Astrocyte (in vitro differentiated cells and primary cell): ENCODE data around the gene ATIC. TPM values are rescaled to one million over a fixed set of nuclear protein-coding genes. Genes with fewer than 3 reads are reported as not detected.
A peak's percentile ranks its signal among the peaks of the same experiment; 100 is the strongest.

Experiments
- DNase-seq: peaks from one replicate; pipeline ENCODE4 v3.0.0-alpha.2; 2010; ENCODE audit warnings: low read depth
- FAIRE-seq: peaks from 2 replicates; lab custom pipeline; 2011; peaks lifted over from hg19 to GRCh38; lab: Jason Lieb, UNC
- H2AFZ ChIP-seq: 2 replicates; pipeline ENCODE4 v1.6.0; 2012; ENCODE audit warnings: low read depth, low read length, inconsistent platforms
- H3K27ac ChIP-seq: 2 replicates; pipeline ENCODE4 v1.5.1; 2011; ENCODE audit warnings: low read depth, low read length, inconsistent platforms
- H3K27me3 ChIP-seq: 2 replicates; pipeline ENCODE4 v1.6.0; 2011; ENCODE audit warnings: low read length, inconsistent platforms; ENCODE audit not compliant: insufficient read depth
- H3K36me3 ChIP-seq: 2 replicates; pipeline ENCODE4 v1.5.1; 2011; ENCODE audit warnings: low read length, inconsistent platforms; ENCODE audit not compliant: insufficient read depth
- H3K4me1 ChIP-seq: 2 replicates; pipeline ENCODE4 v1.5.1; 2011; ENCODE audit warnings: low read length, inconsistent platforms; ENCODE audit not compliant: insufficient read depth
- H3K4me2 ChIP-seq: 2 replicates; pipeline ENCODE4 v1.6.0; 2012; ENCODE audit warnings: low read length, inconsistent platforms
- H3K4me3 ChIP-seq: 2 replicates; pipeline ENCODE4 v1.5.1; 2011; ENCODE audit warnings: low read depth, mild to moderate bottlenecking, low read length, inconsistent platforms; ENCODE audit not compliant: insufficient read depth
- H3K79me2 ChIP-seq: 2 replicates; pipeline ENCODE4 v1.6.0; 2012; ENCODE audit warnings: mild to moderate bottlenecking, low read length, inconsistent platforms; ENCODE audit not compliant: insufficient read depth
- H3K9ac ChIP-seq: 2 replicates; pipeline ENCODE4 v1.6.0; 2012; ENCODE audit warnings: mild to moderate bottlenecking, low read length, inconsistent platforms
- H3K9me3 ChIP-seq: 2 replicates; pipeline ENCODE4 v1.5.1; 2012; ENCODE audit warnings: low read depth, mild to moderate bottlenecking, low read length, inconsistent platforms; ENCODE audit not compliant: insufficient read depth
- H4K20me1 ChIP-seq: 2 replicates; pipeline ENCODE4 v1.6.0; 2012; ENCODE audit warnings: low read length, inconsistent platforms; ENCODE audit not compliant: insufficient read depth
- H3K27ac Mint-ChIP-seq: one replicate; pipeline ENCODE4 v1.8.0; 2021; ENCODE audit warnings: mild to moderate bottlenecking, mixed read lengths; ENCODE audit not compliant: unreplicated experiment
- H3K27me3 Mint-ChIP-seq: one replicate; pipeline ENCODE4 v1.8.0; 2021; ENCODE audit warnings: low read depth, mixed read lengths; ENCODE audit not compliant: unreplicated experiment
- H3K36me3 Mint-ChIP-seq: one replicate; pipeline ENCODE4 v1.8.0; 2021; ENCODE audit warnings: low read depth, mixed read lengths; ENCODE audit not compliant: unreplicated experiment
- H3K4me1 Mint-ChIP-seq: one replicate; pipeline ENCODE4 v1.8.0; 2021; ENCODE audit warnings: low read depth, mixed read lengths; ENCODE audit not compliant: unreplicated experiment
- H3K4me3 Mint-ChIP-seq: one replicate; pipeline ENCODE4 v1.8.0; 2021; ENCODE audit warnings: mild to moderate bottlenecking, moderate library complexity, mixed read lengths; ENCODE audit not compliant: unreplicated experiment
- H3K9me3 Mint-ChIP-seq: one replicate; pipeline ENCODE4 v1.8.0; 2021; ENCODE audit warnings: mild to moderate bottlenecking, mixed read lengths; ENCODE audit not compliant: unreplicated experiment
- EZH2 ChIP-seq: IDR thresholded peaks from 2 replicates; pipeline ENCODE4 v1.6.1; 2012; ENCODE audit warnings: mild to moderate bottlenecking, low read length, inconsistent platforms; ENCODE audit not compliant: insufficient read depth
- total RNA-seq: library from RNA; stranded (reverse); gene quantifications from 2 replicates; pipeline ENCODE4 v1.2.1, GENCODE V29; 2021
- TF ChIP-seq, protein P1 (sequence below): IDR thresholded peaks from 2 replicates; pipeline ENCODE4 v1.5.1; 2011; ENCODE audit warnings: low read depth, mild to moderate bottlenecking, inconsistent platforms, low read length, moderate library complexity; ENCODE audit not compliant: insufficient read depth

ATIC gene
- total RNA-seq, 1 donor from 2014 or later: 61.1 TPM

DNA sequence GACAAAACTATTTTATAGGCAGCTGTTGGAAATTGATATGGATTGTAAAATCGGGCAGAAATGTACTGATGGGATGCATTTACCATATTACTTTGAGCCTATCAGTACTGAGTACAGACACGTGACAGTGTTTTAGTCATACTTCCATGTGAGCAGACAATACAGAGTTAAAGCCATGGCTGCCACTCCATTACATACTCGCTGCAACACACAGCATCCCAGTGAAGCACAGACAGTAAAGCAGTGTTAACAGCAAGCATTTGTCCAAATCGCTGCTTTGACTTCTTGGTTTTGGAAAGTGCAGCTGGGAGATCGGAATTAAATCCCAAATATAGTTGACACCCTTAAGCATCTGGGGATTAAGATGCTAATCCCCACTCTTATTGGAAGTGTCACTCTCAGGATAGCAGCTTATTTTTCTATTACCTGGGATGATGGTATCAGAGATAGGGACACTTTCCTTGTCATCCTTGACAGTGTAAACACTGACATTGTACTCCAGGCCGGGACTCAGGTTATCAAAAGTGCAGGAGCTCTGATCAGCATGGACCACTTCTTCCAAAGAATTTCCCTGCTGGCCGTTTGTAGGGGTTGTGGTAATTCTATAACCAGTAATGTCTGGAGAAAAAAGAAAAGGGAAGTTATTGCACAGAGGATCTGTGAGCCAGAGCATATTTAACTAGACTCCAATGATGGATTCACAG is 82.4 kb downstream of the ATIC start:
- H3K36me3 ChIP-seq: peaks cover 95% of the 10 kb centered on the region
- H3K27ac Mint-ChIP-seq: peak overlapping the region; percentile 75

DNA sequence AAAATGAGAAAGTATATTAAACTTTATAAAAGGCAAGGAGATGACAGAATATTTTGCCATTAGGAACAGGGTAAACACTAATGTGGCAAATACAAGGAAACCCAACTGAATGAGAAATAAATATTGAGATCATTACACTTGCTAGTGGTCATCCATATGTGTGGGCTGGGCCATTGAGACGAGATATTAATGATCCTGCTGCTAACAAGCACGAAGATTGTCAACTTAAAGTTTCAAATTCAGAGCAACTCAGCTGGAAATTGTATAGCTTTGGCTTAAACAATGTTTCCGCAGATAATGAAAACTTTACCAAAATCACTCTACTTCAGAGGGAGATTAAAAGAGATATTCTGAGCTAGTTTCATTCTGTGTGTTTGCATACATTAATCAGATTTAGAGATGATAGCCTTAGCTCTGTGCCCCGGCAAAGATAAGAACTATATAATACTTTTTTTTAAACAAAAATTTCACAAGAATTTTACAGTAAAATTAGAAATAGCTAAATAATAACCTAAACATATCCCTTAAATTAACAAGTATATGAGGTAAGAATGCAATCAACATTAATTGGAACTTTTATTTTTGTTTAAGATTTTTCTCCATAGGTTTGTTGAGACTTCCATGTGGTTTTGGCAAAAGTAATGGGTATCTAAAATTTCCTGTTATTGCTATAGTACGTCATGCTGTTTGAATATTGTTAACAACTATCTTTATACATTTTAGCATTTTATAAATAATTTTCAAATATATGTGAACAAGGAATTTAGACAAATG is 84.0 kb downstream of the ATIC start:
- TF ChIP-seq EZH2: no peak
- TF ChIP-seq, protein P1, sequence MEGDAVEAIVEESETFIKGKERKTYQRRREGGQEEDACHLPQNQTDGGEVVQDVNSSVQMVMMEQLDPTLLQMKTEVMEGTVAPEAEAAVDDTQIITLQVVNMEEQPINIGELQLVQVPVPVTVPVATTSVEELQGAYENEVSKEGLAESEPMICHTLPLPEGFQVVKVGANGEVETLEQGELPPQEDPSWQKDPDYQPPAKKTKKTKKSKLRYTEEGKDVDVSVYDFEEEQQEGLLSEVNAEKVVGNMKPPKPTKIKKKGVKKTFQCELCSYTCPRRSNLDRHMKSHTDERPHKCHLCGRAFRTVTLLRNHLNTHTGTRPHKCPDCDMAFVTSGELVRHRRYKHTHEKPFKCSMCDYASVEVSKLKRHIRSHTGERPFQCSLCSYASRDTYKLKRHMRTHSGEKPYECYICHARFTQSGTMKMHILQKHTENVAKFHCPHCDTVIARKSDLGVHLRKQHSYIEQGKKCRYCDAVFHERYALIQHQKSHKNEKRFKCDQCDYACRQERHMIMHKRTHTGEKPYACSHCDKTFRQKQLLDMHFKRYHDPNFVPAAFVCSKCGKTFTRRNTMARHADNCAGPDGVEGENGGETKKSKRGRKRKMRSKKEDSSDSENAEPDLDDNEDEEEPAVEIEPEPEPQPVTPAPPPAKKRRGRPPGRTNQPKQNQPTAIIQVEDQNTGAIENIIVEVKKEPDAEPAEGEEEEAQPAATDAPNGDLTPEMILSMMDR: no peak
- H3K36me3 ChIP-seq: peaks cover 95% of the 10 kb centered on the region
- peaks cover 97% of the 10 kb centered on the region for H4K20me1 ChIP-seq
- Mint-ChIP-seq H3K9me3 (no peaks in the 10 kb centered on the region), H3K4me1 (peaks cover 46% of the 10 kb centered on the region), H3K36me3 (peaks cover 21% of the 10 kb centered on the region), H3K4me3 (peak overlapping the region; percentile 36), H3K27ac (peak overlapping the region; percentile 75), H3K27me3 (no peaks in the 10 kb centered on the region)
- H3K9ac ChIP-seq: no peak overlapping the region
- H3K4me1 ChIP-seq: peaks cover 29% of the 10 kb centered on the region
- H3K79me2 ChIP-seq: peaks cover 45% of the 10 kb centered on the region
- FAIRE-seq: no peak
- no peak overlapping the region for H3K4me3 ChIP-seq
- no peaks in the 10 kb centered on the region for H3K9me3 ChIP-seq
- no peaks in the 10 kb centered on the region for H3K27me3 ChIP-seq
- H3K27ac ChIP-seq: peak overlapping the region; percentile 38
- DNase-seq: no peak
- H2AFZ ChIP-seq: no peak overlapping the region
- H3K4me2 ChIP-seq: no peak overlapping the region

More for the DNA sequence above, 82.4 kb downstream of the ATIC start:
- Histone ChIP-seq H3K27ac (peak overlapping the region; percentile 47), H3K4me2 (peak overlapping the region; percentile 39), H3K9me3 (no peaks in the 10 kb centered on the region), H4K20me1 (peaks cover 100% of the 10 kb centered on the region), H3K27me3 (no peaks in the 10 kb centered on the region), H3K9ac (peak overlapping the region; percentile 50), H2AFZ (no peak overlapping the region), H3K4me3 (no peak overlapping the region), H3K4me1 (peaks cover 28% of the 10 kb centered on the region), H3K79me2 (peaks cover 48% of the 10 kb centered on the region)
- TF ChIP-seq EZH2: no peak
- TF ChIP-seq, protein P1: no peak
- Mint-ChIP-seq H3K9me3 (no peaks in the 10 kb centered on the region), H3K4me3 (no peak overlapping the region), H3K36me3 (peaks cover 26% of the 10 kb centered on the region), H3K27me3 (no peaks in the 10 kb centered on the region), H3K4me1 (peaks cover 48% of the 10 kb centered on the region)
- no peak for DNase-seq
- no peak for FAIRE-seq
